PC-9 (cell line): Measurements from ENCODE around the gene CIART. TPM values are rescaled to one million over a fixed set of nuclear protein-coding genes. Genes with fewer than 3 reads are reported as not detected.
"Not testable (repeated sequence)": the region's sequence is repeated elsewhere in the genome, so short reads cannot be mapped to it uniquely, and the experiment has no call there.

Experiments
- BruUV-seq: library from RNA; stranded (reverse); fragments of 400-500 nt; replicated peaks from 2 replicates; lab custom pipeline; 2021; lab: Mats Ljungman, UMichigan
- CTCF ChIA-PET: fragments of 300-600 bp; sonication (Branson Sonifier 250); formaldehyde crosslinking; loops from one replicate; lab custom pipeline; 2022; ENCODE audit warnings: antibody characterized with exemption; lab: Charles Lee
- POLR2A ChIA-PET: fragments of 300-600 bp; sonication (Branson Sonifier 250); formaldehyde crosslinking; loops from one replicate; lab custom pipeline; 2022; ENCODE audit warnings: antibody characterized with exemption; ENCODE audit not compliant: unreplicated experiment; lab: Charles Lee
- DNase-seq, 2 experiments: peaks; one replicate each; pipeline versions ENCODE4 v3.0.0 to v3.0.0-alpha.2; 2015 to 2022; ENCODE audit warnings: mixed read lengths in 1 of 2
- H2AFZ ChIP-seq: fragments of 200-600 bp; sonication (generic); 2 replicates; pipeline ENCODE4 v1.8.1; 2017; ENCODE audit warnings: antibody characterized with exemption
- H3F3A ChIP-seq: fragments of 200-600 bp; sonication (generic); 2 replicates; pipeline ENCODE4 v1.8.1; 2017; ENCODE audit warnings: antibody characterized with exemption, mild to moderate bottlenecking, low read depth; ENCODE audit not compliant: insufficient read depth
- H3K27ac ChIP-seq: fragments of 200-600 bp; sonication (generic); 2 replicates; pipeline ENCODE4 v1.6.1; 2016; ENCODE audit warnings: mixed run types
- H3K27me3 ChIP-seq: fragments of 200-600 bp; sonication (generic); 2 replicates; pipeline ENCODE4 v1.6.1; 2016; ENCODE audit warnings: low read depth, mixed run types; ENCODE audit not compliant: insufficient read depth
- H3K36me3 ChIP-seq: fragments of 200-600 bp; sonication (generic); 2 replicates; pipeline ENCODE4 v1.6.1; 2016; ENCODE audit warnings: low read depth, mixed run types
- H3K4me1 ChIP-seq: fragments of 200-600 bp; sonication (generic); replicated peaks from 2 replicates; pipeline ENCODE4 v1.6.1; 2016; ENCODE audit warnings: mixed run types; ENCODE audit not compliant: insufficient read depth
- H3K4me2 ChIP-seq: fragments of 200-600 bp; sonication (generic); 2 replicates; pipeline ENCODE4 v1.6.1; 2017; ENCODE audit warnings: mixed run types
- H3K4me3 ChIP-seq: fragments of 200-600 bp; sonication (generic); 2 replicates; pipeline ENCODE4 v1.6.1; 2016; ENCODE audit warnings: mixed run types
- H3K79me2 ChIP-seq: fragments of 200-600 bp; sonication (generic); 2 replicates; pipeline ENCODE4 v1.6.1; 2017; ENCODE audit warnings: low read depth, mixed run types
- H3K9me2 ChIP-seq: fragments of 200-600 bp; sonication (generic); 2 replicates; pipeline ENCODE4 v1.8.1; 2017; ENCODE audit warnings: mild to moderate bottlenecking; ENCODE audit not compliant: insufficient read depth
- H3K9me3 ChIP-seq: fragments of 200-600 bp; sonication (generic); 2 replicates; pipeline ENCODE4 v1.8.1; 2016; ENCODE audit warnings: low read depth; ENCODE audit not compliant: insufficient read depth
- H4K20me1 ChIP-seq: fragments of 200-600 bp; sonication (generic); 2 replicates; pipeline ENCODE4 v1.8.1; 2017; ENCODE audit not compliant: insufficient read depth
- EZH2 ChIP-seq: fragments of 200-600 bp; sonication (generic); IDR thresholded peaks from 2 replicates; pipeline ENCODE4 v1.8.0; 2017; ENCODE audit warnings: antibody characterized with exemption, low read depth
- intact Hi-C: fragments of 100-400 bp; cut with micrococcal nuclease; formaldehyde crosslinking; loops from one replicate; pipeline ENCODE4 v1.10.0; 2022; ENCODE audit not compliant: unreplicated experiment
- total RNA-seq: library from RNA; stranded (reverse); gene quantifications from 2 replicates; pipeline ENCODE4 v1.2.3, GENCODE V29; 2021
- TF ChIP-seq, protein P1 (sequence below): fragments of 200-600 bp; sonication (generic); conservative IDR thresholded peaks from 2 replicates; pipeline ENCODE4 v1.6.1; 2017; ENCODE audit warnings: mixed run types, antibody characterized with exemption, mild to moderate bottlenecking, moderate library complexity

Gene CIART
- total RNA-seq, 1 experiment from 2014 or later = 16.6 TPM

- Histone ChIP-seq H3K27ac (no peak overlapping the region), H3K4me1 (no peaks in the 10 kb centered on the region), H4K20me1 (no peaks in the 10 kb centered on the region), H3K9me3 (no peaks in the 10 kb centered on the region), H3K27me3 (no peaks in the 10 kb centered on the region), H3K4me3 (no peak overlapping the region), H3F3A (peaks cover 23% of the 10 kb centered on the region), H2AFZ (no peak overlapping the region), H3K4me2 (no peak overlapping the region), H3K9me2 (peaks cover 2% of the 10 kb centered on the region; the same call in 1 of the 2 replicates), H3K79me2 (no peaks in the 10 kb centered on the region), H3K36me3 (no peaks in the 10 kb centered on the region)
- no peak for DNase-seq
- ChIA-PET CTCF (no interaction called here), POLR2A (interaction anchor here (0.6 kb wide), 1 partner anchor 49 kb away, joined by 3 read pairs; no protein-coding TSS in a partner anchor)
- intact Hi-C loops = no loop called here
- no TSS peak for BruUV-seq
- TF ChIP-seq, protein P1, sequence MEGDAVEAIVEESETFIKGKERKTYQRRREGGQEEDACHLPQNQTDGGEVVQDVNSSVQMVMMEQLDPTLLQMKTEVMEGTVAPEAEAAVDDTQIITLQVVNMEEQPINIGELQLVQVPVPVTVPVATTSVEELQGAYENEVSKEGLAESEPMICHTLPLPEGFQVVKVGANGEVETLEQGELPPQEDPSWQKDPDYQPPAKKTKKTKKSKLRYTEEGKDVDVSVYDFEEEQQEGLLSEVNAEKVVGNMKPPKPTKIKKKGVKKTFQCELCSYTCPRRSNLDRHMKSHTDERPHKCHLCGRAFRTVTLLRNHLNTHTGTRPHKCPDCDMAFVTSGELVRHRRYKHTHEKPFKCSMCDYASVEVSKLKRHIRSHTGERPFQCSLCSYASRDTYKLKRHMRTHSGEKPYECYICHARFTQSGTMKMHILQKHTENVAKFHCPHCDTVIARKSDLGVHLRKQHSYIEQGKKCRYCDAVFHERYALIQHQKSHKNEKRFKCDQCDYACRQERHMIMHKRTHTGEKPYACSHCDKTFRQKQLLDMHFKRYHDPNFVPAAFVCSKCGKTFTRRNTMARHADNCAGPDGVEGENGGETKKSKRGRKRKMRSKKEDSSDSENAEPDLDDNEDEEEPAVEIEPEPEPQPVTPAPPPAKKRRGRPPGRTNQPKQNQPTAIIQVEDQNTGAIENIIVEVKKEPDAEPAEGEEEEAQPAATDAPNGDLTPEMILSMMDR = no peak
- TF ChIP-seq EZH2 = no peak
Observed at GRCh38 chr1:150311762-150312161, 29.4 kb downstream of the CIART start.

GRCh38 chr1:150314691-150315090 lies 32.3 kb downstream of the CIART start:
- H3K4me2 ChIP-seq, H4K20me1 ChIP-seq, H3K4me1 ChIP-seq, H3K27ac ChIP-seq, POLR2A ChIA-PET, H2AFZ ChIP-seq, H3K4me3 ChIP-seq, BruUV-seq, H3K9me3 ChIP-seq, H3K27me3 ChIP-seq, DNase-seq, CTCF ChIA-PET, intact Hi-C loops, H3K9me2 ChIP-seq, H3K79me2 ChIP-seq, H3K36me3 ChIP-seq: not testable (repeated sequence)
- H3F3A ChIP-seq = peaks cover 11% of the 10 kb centered on the region

DNA sequence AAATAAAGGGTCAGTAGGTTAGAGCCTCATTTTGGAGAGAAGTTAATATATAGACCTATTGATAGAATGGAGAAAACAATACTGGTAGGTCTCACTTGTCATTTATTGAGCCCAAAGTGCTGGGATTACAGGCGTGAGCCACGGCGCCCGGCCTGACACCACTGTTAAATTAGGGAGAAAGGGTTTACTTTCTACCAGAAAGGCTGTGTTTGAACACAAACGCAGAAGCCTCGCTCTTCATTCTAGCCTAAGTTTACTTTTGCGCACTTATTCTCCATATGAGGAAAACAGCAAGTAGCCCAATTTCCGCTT lies 38.3 kb downstream of the CIART start:
- H3K9me3 ChIP-seq = no peaks in the 10 kb centered on the region
- H3K79me2 ChIP-seq = peaks cover 37% of the 10 kb centered on the region
- peak overlapping the region; percentile 92 for H2AFZ ChIP-seq
- intact Hi-C loops = loop anchor here (5.0 kb wide), 1 partner anchor 63 kb away; the partner anchor contains the start of gene CA14
- no peaks in the 10 kb centered on the region for H3K9me2 ChIP-seq
- TF ChIP-seq, protein P1 = no peak
- no peak for TF ChIP-seq EZH2
- no peak for DNase-seq
- peaks cover 16% of the 10 kb centered on the region for H3K4me1 ChIP-seq
- H3K36me3 ChIP-seq = peaks cover 1% of the 10 kb centered on the region
- CTCF ChIA-PET = interaction anchor here (0.7 kb wide), 1 partner anchor 38 kb away, joined by 3 read pairs; the partner anchor contains the start of gene CIART
- H3K4me3 ChIP-seq = peak overlapping the region; percentile 79
- H3K4me2 ChIP-seq = peak overlapping the region; percentile 97
- POLR2A ChIA-PET = interaction anchor here (0.6 kb wide), 1 partner anchor 195 kb away, joined by 3 read pairs; the partner anchor contains the start of gene FALEC
- BruUV-seq = no TSS peak
- peak overlapping the region; percentile 84 for H3K27ac ChIP-seq
- peaks cover 16% of the 10 kb centered on the region for H3F3A ChIP-seq
- H3K27me3 ChIP-seq = no peaks in the 10 kb centered on the region
- no peaks in the 10 kb centered on the region; the same call in 1 of the 2 replicates for H4K20me1 ChIP-seq
